Activated CD4-positive, alpha-beta T cell treated with anti-CD3 and anti-CD28 coated beads, Interleukin-2, amount 50 U/mL, for 4 hours (primary cell): ENCODE measurements around the gene SERPINA5.
"Not testable (repeated sequence)": the region's sequence is repeated elsewhere in the genome, so short reads cannot be mapped to it uniquely, and the experiment has no call there.

ENCODE experiments used
- DNase-seq, 2 experiments: peaks; one replicate each; pipeline ENCODE4 v3.0.0-alpha.2; 2020

The SERPINA5 gene

GRCh38 chr14:94575730-94576585, 5.3 kb upstream of the SERPINA5 start:
- DNase-seq, result no peak

- not testable (repeated sequence) for DNase-seq
Observed at GRCh38 chr14:94577472-94577871, 3.8 kb upstream of the SERPINA5 start.

DNA sequence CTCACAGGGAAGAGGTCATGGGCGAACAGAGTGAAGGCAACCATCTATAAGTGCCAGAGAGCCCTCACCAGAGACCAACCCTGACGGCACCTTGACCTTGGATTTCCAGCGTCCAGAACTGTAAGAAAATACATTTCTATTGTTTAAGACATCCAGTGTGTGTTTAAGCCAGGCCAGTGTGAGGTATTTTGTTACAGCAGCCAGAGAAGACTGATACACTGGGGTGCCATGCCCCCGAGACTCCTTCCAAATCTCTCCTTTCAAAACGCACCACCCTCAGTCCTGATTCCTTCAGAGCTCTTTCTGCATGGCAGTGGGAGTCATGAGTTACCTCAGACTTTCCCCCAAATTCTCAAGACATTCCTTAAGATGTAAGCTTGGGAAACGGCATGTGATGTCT, 2.5 kb upstream of the SERPINA5 start:
- no peak for DNase-seq

GRCh38 chr14:94582199-94582750, 1.0 kb downstream of the SERPINA5 start:
- DNase-seq, result no peak

- DNase-seq, result no peak
Observed at GRCh38 chr14:94582851-94583250, 1.6 kb downstream of the SERPINA5 start.

- no peak for DNase-seq
Observed at GRCh38 chr14:94583557-94583956, 2.3 kb downstream of the SERPINA5 start.

GRCh38 chr14:94584591-94585280, 3.5 kb downstream of the SERPINA5 start:
- no peak for DNase-seq

DNA sequence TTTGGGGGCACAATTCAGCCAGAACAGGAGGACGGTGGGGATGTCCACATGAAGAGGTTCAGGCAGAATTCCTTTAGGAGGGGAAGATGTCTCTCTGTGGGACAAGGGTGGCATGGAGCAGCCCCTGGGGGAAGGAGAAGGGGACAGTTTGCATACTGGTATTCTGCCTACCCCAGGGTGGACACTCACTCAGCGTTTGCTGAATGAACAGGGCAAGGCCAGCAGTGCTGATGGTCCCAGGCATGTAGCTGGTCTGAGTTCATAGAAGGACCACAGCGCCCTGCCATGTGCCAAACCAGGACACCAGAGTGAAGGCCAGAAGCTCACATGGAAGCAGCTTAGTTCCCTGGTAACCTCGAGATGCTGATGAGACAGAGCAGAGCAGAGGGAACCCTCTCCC, 5.4 kb downstream of the SERPINA5 start:
- no peak for DNase-seq

DNA sequence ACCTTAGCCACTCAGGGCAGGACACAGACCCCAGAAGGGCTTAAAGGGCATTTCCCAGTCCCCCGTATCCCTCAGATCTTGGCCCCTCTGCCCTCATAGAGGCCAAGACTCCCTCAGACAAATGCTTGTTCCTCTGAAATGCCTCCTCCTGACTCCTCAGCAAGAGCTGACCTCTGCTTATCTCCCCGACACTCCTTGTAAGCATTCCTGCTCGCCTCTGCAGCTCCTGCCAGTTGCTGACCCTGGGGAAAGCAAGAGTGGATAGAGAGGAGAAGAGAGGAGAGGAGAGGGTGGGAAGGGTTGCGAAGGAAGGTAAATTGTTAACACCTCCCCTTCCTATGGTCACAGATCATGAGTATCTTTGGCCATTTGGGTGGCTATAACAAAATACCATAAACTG, 7.1 kb downstream of the SERPINA5 start:
- no peak for DNase-seq

DNA sequence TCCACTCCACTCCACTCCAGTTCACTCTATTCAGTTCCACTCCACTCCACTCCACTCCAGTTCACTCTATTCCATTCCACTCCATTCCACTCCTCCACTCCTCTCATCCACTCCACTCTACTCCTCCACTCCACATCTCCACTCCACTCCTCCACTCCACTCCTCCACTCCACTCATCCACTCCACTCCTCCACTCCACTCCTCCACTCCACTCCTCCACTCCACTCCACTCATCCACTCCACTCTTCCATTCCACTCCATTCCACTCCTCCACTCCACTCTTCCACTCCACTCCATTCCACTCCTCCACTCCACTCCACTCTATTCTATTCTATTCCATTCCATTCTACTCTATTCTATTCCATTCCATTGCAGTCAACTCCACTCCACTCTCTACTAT, 9.8 kb downstream of the SERPINA5 start:
- DNase-seq, result no peak

- no peak for DNase-seq
Observed at GRCh38 chr14:94591871-94592270, 10.6 kb downstream of the SERPINA5 start.

DNA sequence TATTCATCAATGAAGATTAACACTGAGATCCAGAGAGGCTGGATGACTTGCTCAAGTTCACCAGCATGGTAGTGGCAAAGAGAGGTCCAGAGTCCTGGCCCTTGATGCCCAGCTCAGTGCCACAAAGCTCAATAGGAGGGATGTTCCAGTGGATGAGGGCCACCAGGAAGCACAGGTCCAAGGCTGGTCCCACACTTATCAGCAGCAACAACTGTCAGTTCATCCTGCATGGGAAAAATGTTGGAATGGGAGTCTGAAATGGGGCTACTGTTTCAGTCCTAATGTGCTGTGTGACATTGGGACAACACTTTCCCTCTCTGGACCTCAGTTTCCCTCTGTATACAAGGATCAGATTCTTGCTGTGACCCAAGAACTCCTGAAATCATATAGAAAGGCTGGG, 11.2 kb downstream of the SERPINA5 start:
- no peak for DNase-seq

- DNase-seq, result no peak
Observed at GRCh38 chr14:94593376-94593748, 12.1 kb downstream of the SERPINA5 start.

- no peak for DNase-seq
Observed at GRCh38 chr14:94593749-94594431, 12.7 kb downstream of the SERPINA5 start.

DNA sequence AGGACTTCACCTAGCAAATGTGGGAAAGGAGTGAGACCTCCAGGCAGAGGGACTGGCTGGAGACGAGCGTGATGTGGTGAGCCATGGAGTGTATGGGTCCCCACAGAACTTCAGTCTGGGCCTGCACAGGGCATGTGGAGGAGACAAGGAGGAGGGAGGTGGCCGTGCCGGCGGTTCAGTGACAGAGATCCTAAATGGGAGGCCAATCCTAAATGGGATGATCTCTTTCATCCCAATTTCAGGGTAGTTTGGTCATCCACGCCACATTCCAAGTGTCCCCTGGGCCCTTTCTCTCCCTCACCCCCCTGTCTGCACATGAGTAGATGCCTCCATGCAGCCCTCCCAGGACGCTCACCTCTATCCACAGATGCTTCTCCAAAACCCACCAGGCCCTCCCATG, 13.2 kb downstream of the SERPINA5 start:
- DNase-seq, result no peak

GRCh38 chr14:94595912-94596311, 14.7 kb downstream of the SERPINA5 start:
- DNase-seq, result no peak

DNA sequence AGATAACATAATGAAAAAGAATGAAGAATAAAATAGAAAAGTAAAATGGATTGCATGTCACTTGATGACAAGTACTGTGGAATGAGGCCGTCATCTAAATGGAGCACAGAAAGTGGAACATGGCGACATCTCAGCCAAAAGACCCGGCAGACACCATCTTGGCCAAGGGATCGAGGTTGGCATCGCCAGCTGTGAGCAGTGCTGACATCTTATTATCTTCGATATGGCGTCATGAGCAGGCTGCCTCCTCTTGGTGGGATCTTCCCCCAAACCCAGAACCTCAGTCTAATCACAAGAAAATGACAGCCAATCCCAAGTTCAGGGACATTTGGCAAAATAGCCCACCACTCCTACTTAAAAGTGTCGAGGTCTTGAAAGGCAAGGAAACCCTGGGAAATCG, 15.1 kb downstream of the SERPINA5 start:
- no peak for DNase-seq

DNA sequence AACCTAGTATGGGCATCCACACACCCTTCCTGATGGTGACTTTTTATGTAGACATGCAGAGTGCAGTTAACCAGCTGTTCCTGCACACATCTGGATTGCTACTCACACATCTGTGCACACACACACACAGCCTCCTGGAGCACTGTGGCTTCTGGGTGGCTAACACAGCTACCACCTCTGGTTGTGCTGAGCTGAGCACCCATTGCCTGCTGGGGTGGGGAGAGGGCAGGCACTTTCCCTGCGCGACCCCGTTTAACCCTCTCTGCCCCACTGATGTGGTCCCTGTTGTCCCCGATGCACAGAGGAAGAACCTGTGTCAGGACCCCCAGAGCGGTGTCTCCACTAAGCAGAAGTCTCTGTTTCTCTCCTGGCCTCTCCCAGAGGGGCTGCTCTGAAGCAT, 16.6 kb downstream of the SERPINA5 start:
- no peak for DNase-seq

DNA sequence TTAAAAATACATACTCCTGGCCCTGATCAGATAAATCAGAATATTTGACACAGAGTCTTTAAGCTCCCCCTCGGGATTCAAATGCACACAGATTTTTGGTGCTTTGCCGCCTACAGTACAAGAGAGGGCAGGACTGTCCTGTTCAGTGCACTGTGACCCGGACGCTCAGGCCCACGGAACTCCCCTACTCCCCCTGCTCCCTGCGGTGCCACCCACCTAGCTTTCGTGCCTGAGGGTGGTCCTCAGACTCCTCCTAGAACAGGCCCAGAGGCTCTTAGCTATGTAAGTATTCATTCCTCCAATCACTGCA, 17.2 kb downstream of the SERPINA5 start:
- DNase-seq, result no peak

DNA sequence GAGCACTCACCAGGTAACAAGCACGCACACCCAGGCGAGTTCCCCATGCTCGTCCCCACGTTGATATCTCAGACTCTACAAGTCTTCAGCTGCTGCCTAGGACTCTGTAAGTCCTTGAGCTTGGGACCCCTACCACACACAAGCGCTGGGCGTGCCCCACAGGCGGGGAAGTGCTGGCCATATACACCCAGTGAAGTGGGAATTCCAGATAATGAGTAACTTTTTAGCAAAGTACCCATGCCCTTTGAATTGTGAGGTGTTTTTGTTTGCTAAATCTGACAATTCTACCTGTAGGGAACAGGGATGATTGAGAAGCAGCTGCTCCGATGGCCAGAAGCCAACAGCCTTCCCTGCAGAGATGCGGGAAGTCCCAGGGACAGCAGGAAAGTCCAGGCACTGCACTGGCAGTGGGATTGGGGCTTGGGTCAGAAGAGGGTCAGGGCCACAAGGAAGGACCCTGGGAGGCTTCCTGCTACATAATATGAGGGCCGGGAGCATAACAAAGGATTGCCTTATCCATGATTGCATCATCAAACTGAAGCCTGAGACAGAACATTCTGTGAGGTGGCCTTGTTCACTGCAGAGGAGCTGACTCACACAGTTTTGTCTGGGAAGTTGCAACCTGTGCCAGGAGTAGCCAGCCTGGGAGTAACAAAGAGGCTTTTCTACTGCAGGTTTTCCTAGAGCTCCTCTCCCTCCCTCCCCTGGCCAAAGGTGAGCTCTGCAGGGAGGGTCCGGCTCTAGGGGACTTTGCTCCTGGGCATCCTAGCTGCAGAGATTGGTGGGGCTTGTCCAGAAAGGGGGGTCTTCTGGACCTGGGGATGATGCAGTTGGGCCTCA, 17.8 kb downstream of the SERPINA5 start:
- DNase-seq, result no peak

GRCh38 chr14:94599656-94600004, 18.4 kb downstream of the SERPINA5 start:
- DNase-seq, result no peak

DNA sequence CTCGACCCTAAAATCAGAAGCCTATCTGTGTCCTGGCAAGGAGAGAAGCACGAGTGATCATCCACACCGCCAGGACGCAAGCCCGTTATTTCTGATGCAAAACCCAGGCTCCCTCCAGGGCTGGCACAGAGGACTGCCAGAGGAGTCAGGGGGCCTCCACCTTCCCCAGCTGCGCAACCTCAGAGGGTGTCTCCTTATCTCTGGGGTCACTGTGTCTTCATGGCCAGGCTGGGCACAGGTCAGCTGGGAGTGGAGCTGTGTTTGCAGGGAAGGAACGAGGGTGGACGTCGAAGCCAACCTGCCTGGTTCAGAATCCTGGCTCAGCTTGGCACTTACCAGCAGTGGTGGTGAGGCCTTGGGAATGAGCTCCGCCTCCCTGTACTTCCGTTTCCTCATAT, 18.9 kb downstream of the SERPINA5 start:
- DNase-seq, result no peak

GRCh38 chr14:94601884-94602391, 20.7 kb downstream of the SERPINA5 start:
- DNase-seq, result no peak
